H9 (cell line): Measurements from ENCODE around the gene CDH22. TPM values are rescaled to one million over a fixed set of nuclear protein-coding genes. Genes with fewer than 3 reads are reported as not detected.

ENCODE experiments used
- DNase-seq: peaks from one replicate; pipeline ENCODE4 v3.0.0-alpha.2; 2017
- H2AFZ ChIP-seq: one replicate; pipeline ENCODE4 v1.6.1; 2013; ENCODE audit warnings: mild to moderate bottlenecking, low read length, control low read depth, moderate library complexity
- H2AK5ac ChIP-seq: 2 replicates; pipeline ENCODE4 v1.6.1; 2013; ENCODE audit warnings: low read length, control low read depth, mixed read lengths; ENCODE audit not compliant: insufficient read length
- H2BK120ac ChIP-seq: one replicate; pipeline ENCODE4 v1.6.1; 2013; ENCODE audit warnings: low read depth, mild to moderate bottlenecking, low read length, control low read depth, inconsistent platforms; ENCODE audit not compliant: poor library complexity, severe bottlenecking
- H2BK12ac ChIP-seq: 2 replicates; pipeline ENCODE4 v1.6.1; 2013; ENCODE audit warnings: low read length, control low read depth, mixed read lengths, low read depth; ENCODE audit not compliant: insufficient read length
- H2BK15ac ChIP-seq: 2 replicates; pipeline ENCODE4 v1.6.1; 2013; ENCODE audit warnings: low read depth, low read length, control low read depth
- H2BK20ac ChIP-seq: one replicate; pipeline ENCODE4 v1.6.1; 2013; ENCODE audit warnings: low read depth, mild to moderate bottlenecking, low read length, control low read depth, inconsistent platforms; ENCODE audit not compliant: poor library complexity, severe bottlenecking
- H2BK5ac ChIP-seq: 2 replicates; pipeline ENCODE4 v1.6.1; 2013; ENCODE audit warnings: low read length, control low read depth, mixed read lengths; ENCODE audit not compliant: insufficient read length
- H3K14ac ChIP-seq: 2 replicates; pipeline ENCODE4 v1.6.1; 2013; ENCODE audit warnings: low read length, control low read depth; ENCODE audit not compliant: insufficient read depth
- H3K18ac ChIP-seq: 2 replicates; pipeline ENCODE4 v1.6.1; 2013; ENCODE audit warnings: low read depth, mild to moderate bottlenecking, mixed read lengths, low read length, control low read depth; ENCODE audit not compliant: insufficient read length
- H3K23ac ChIP-seq: 2 replicates; pipeline ENCODE4 v1.6.1; 2013; ENCODE audit warnings: low read length, control low read depth, mixed read lengths, low read depth; ENCODE audit not compliant: insufficient read length
- H3K23me2 ChIP-seq: 2 replicates; pipeline ENCODE4 v1.6.1; 2013; ENCODE audit warnings: low read depth, mild to moderate bottlenecking, mixed read lengths, low read length, control low read depth; ENCODE audit not compliant: insufficient read length, poor library complexity, severe bottlenecking
- H3K27ac ChIP-seq: 2 replicates; pipeline ENCODE4 v1.5.1; 2013; ENCODE audit warnings: low read length, control low read depth, mixed read lengths, low read depth; ENCODE audit not compliant: insufficient read length
- H3K27me3 ChIP-seq: 2 replicates; pipeline ENCODE4 v1.6.1; 2013; ENCODE audit warnings: low read length, control low read depth, inconsistent platforms; ENCODE audit not compliant: insufficient read depth
- H3K4ac ChIP-seq: 2 replicates; pipeline ENCODE4 v1.6.1; 2013; ENCODE audit warnings: low read depth, mild to moderate bottlenecking, control low read depth, inconsistent platforms, low read length, moderate library complexity
- H3K4me1 ChIP-seq: 2 replicates; pipeline ENCODE4 v1.6.1; 2013; ENCODE audit warnings: low read length, control low read depth, inconsistent platforms; ENCODE audit not compliant: insufficient read depth
- H3K4me2 ChIP-seq: 2 replicates; pipeline ENCODE4 v1.6.1; 2013; ENCODE audit warnings: low read length, control low read depth, mixed read lengths; ENCODE audit not compliant: insufficient read length, insufficient read depth
- H3K56ac ChIP-seq: 2 replicates; pipeline ENCODE4 v1.6.1; 2013; ENCODE audit warnings: low read depth, mild to moderate bottlenecking, mixed read lengths, low read length, control low read depth; ENCODE audit not compliant: insufficient read length
- H3K79me1 ChIP-seq: 2 replicates; pipeline ENCODE4 v1.6.1; 2013; ENCODE audit warnings: low read depth, mild to moderate bottlenecking, moderate library complexity, low read length, control low read depth, inconsistent platforms; ENCODE audit not compliant: insufficient read depth, poor library complexity, severe bottlenecking
- H3K79me2 ChIP-seq: 2 replicates; pipeline ENCODE4 v1.6.1; 2013; ENCODE audit warnings: low read length, control low read depth, inconsistent platforms; ENCODE audit not compliant: insufficient read depth
- H3K9ac ChIP-seq: 2 replicates; pipeline ENCODE4 v1.6.1; 2013; ENCODE audit warnings: low read length, control low read depth, mixed read lengths; ENCODE audit not compliant: insufficient read length; ENCODE audit errors: extremely low read depth
- H3K9me3 ChIP-seq: one replicate; pipeline ENCODE4 v1.6.1; 2013; ENCODE audit warnings: low read depth, low read length, inconsistent platforms; ENCODE audit not compliant: control insufficient read depth
- H3T11ph ChIP-seq: one replicate; pipeline ENCODE4 v1.6.1; 2013; ENCODE audit warnings: mild to moderate bottlenecking, low read length, control low read depth, inconsistent platforms
- H4K20me1 ChIP-seq: one replicate; pipeline ENCODE4 v1.6.1; 2013; ENCODE audit not compliant: control insufficient read depth, insufficient read length, insufficient read depth
- H4K5ac ChIP-seq: 2 replicates; pipeline ENCODE4 v1.6.1; 2013; ENCODE audit warnings: low read depth, mild to moderate bottlenecking, mixed read lengths, low read length, control low read depth; ENCODE audit not compliant: insufficient read length
- H4K8ac ChIP-seq: replicated peaks from 2 replicates; pipeline ENCODE4 v1.6.1; 2013; ENCODE audit warnings: low read length, control low read depth, mixed read lengths, low read depth; ENCODE audit not compliant: insufficient read length
- H4K91ac ChIP-seq: 2 replicates; pipeline ENCODE4 v1.6.1; 2013; ENCODE audit warnings: low read depth, mild to moderate bottlenecking, moderate library complexity, mixed read lengths, low read length, control low read depth; ENCODE audit not compliant: insufficient read length
- H3K27ac Mint-ChIP-seq, 3 experiments: 2 replicates in 2 of 3; 3 replicates in 1 of 3; pipeline ENCODE4 v1.8.0; 2020 to 2021; ENCODE audit warnings: mixed read lengths in 3 of 3, mild to moderate bottlenecking in 1 of 3, moderate library complexity in 1 of 3
- H3K27me3 Mint-ChIP-seq: 2 replicates; pipeline ENCODE4 v1.8.0; 2021; ENCODE audit warnings: low read depth, mild to moderate bottlenecking, moderate library complexity, mixed read lengths
- H3K36me3 Mint-ChIP-seq, 3 experiments: 2 replicates in 2 of 3; 3 replicates in 1 of 3; pipeline ENCODE4 v1.8.0; 2020 to 2021; ENCODE audit warnings: low read depth in 3 of 3, mixed read lengths in 3 of 3; ENCODE audit not compliant: insufficient read depth in 1 of 3
- H3K4me1 Mint-ChIP-seq, 2 experiments: 2 replicates each; pipeline ENCODE4 v1.8.0; 2020; ENCODE audit warnings: mixed read lengths in 2 of 2
- H3K4me3 Mint-ChIP-seq, 2 experiments: 2 replicates in 1 of 2; 3 replicates in 1 of 2; pipeline ENCODE4 v1.8.0; 2020 to 2021; ENCODE audit warnings: mild to moderate bottlenecking in 2 of 2, mixed read lengths in 2 of 2, moderate library complexity in 1 of 2
- H3K9me3 Mint-ChIP-seq, 2 experiments: 2 replicates in 1 of 2; 3 replicates in 1 of 2; pipeline ENCODE4 v1.8.0; 2020; ENCODE audit warnings: mild to moderate bottlenecking in 2 of 2, mixed read lengths in 2 of 2, moderate library complexity in 1 of 2
- WGBS: extraction: QIAGEN DNeasy Blood & Tissue Kit; methylation state at CpG from one replicate; pipeline ENCODE4 v1.1.7; 2013; ENCODE audit warnings: missing lambda C conversion rate, low lambda C conversion rate, mixed read lengths; ENCODE audit not compliant: insufficient read length; ENCODE audit errors: extremely low coverage; 5-methylcytosine and 5-hydroxymethylcytosine counted together
- total RNA-seq: library from RNA; stranded (reverse); gene quantifications from 2 replicates; pipeline ENCODE4 v1.2.1, GENCODE V29; 2021
- TF ChIP-seq, protein P1 (sequence below): fragments of 200-600 bp; sonication (generic); conservative IDR thresholded peaks from 3 replicates; pipeline ENCODE4 v1.8.0; 2021; ENCODE audit warnings: antibody characterized with exemption, mild to moderate bottlenecking

Gene CDH22
- total RNA-seq, 1 experiment from 2014 or later, result not detected

DNA sequence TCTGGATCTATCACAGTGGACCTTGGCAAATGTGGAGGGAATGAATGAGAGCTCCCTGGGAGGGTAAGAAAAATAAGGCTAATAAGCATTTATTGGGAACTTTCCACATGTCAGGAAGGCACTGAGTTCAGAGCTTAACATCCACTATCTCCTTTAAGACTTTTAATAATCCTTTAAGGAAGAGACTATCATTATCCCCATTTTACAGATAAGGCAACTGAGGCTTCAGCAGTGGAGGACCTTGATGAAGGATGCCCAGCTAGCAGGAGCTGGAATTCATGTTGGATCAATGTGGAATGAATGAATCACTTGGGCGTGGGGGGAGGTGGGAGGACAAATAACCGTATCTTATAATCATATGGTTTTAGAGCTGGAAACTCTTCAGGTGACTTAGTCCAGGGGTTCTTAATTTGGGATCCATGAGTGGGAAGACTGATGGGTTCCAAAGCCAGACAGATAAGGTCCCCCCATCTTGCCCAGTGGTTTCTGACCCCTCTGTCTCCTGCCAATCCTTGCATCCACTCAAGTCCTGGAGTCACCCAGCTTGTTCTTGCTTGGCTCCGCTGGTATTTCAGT is 135.2 kb downstream of the CDH22 start:
- no CpG with 5 or more reads among the region's 3 CpGs for WGBS
- H3K79me2 ChIP-seq, result no peaks in the 10 kb centered on the region
- H3K27ac ChIP-seq, result no peak overlapping the region
- no peak overlapping the region for H2BK20ac ChIP-seq
- H3K23ac ChIP-seq, result no peak overlapping the region
- Mint-ChIP-seq H3K27ac (no peak overlapping the region), H3K9me3 (no peaks in the 10 kb centered on the region; a peak in 1 of 5 replicates), H3K4me1 (no peaks in the 10 kb centered on the region), H3K27me3 (peaks cover 74% of the 10 kb centered on the region), H3K36me3 (no peaks in the 10 kb centered on the region), H3K4me3 (no peak overlapping the region)
- H3T11ph ChIP-seq, result no peak overlapping the region
- H3K27me3 ChIP-seq, result peaks cover 15% of the 10 kb centered on the region
- no peak overlapping the region for H4K5ac ChIP-seq
- no peaks in the 10 kb centered on the region for H3K79me1 ChIP-seq
- no peak overlapping the region for H2BK12ac ChIP-seq
- TF ChIP-seq, protein P1, sequence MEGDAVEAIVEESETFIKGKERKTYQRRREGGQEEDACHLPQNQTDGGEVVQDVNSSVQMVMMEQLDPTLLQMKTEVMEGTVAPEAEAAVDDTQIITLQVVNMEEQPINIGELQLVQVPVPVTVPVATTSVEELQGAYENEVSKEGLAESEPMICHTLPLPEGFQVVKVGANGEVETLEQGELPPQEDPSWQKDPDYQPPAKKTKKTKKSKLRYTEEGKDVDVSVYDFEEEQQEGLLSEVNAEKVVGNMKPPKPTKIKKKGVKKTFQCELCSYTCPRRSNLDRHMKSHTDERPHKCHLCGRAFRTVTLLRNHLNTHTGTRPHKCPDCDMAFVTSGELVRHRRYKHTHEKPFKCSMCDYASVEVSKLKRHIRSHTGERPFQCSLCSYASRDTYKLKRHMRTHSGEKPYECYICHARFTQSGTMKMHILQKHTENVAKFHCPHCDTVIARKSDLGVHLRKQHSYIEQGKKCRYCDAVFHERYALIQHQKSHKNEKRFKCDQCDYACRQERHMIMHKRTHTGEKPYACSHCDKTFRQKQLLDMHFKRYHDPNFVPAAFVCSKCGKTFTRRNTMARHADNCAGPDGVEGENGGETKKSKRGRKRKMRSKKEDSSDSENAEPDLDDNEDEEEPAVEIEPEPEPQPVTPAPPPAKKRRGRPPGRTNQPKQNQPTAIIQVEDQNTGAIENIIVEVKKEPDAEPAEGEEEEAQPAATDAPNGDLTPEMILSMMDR, result no peak
- H2AFZ ChIP-seq, result no peak overlapping the region
- H2AK5ac ChIP-seq, result no peak overlapping the region
- H3K4ac ChIP-seq, result no peak overlapping the region
- no peak overlapping the region for H2BK120ac ChIP-seq
- no peaks in the 10 kb centered on the region for H3K23me2 ChIP-seq
- no peaks in the 10 kb centered on the region for H3K4me1 ChIP-seq
- no peak overlapping the region for H3K4me2 ChIP-seq
- H2BK5ac ChIP-seq, result no peak overlapping the region
- no peaks in the 10 kb centered on the region for H3K9me3 ChIP-seq
- no peak overlapping the region for H3K18ac ChIP-seq
- H2BK15ac ChIP-seq, result no peak overlapping the region
- no peak overlapping the region for H4K8ac ChIP-seq
- H4K91ac ChIP-seq, result no peak overlapping the region
- no peak for DNase-seq
- no peaks in the 10 kb centered on the region for H4K20me1 ChIP-seq
- H3K56ac ChIP-seq, result no peak overlapping the region
- no peak overlapping the region for H3K14ac ChIP-seq
- H3K9ac ChIP-seq, result no peak overlapping the region
